SHP77 treated with DMSO at 0.1 percent for 48 hours (cell line): Measurements from ENCODE around the gene NUDT14.

Experiments used
- DNase-seq: peaks from one replicate; lab custom pipeline; 2025; lab: John Stamatoyannopoulos, UW

NUDT14 gene

DNA sequence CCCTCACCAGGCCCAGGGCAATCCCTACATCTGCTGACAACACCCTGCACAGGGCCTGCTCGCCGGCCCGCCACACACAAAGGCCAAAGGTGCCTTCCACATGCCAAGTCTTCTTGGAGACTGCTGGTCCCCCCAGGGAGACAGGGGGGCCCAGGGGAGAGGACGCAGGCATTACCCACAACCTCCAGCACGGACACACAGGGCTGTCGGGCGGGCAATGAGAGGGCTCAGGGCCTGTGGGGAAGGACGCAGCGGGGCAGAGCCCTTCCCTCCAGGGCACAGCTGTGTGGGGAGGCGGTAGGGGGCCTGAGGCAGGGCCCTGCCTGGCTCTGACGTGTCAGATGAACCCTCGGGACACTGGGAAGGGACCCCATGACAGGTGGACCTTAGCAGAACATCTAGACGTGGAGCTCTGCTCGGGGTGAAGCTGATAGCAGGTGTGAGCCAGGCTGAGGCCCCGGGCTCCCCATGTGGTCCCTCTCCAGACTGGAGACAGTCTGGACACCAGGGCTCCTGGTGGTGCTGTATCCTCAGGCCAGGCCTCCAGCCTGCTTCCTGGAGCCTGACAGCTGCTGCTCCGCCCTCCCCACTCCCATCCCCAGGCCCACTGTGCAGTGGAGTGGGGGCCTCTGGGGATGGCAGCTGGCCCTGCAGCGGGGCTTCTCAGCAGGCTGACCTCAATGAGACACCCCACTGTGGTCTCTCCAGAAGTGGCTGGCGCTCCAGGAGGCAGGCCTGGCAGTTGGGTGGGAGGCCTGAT lies 31.6 kb upstream of the NUDT14 start:
- DNase-seq = no peak

DNA sequence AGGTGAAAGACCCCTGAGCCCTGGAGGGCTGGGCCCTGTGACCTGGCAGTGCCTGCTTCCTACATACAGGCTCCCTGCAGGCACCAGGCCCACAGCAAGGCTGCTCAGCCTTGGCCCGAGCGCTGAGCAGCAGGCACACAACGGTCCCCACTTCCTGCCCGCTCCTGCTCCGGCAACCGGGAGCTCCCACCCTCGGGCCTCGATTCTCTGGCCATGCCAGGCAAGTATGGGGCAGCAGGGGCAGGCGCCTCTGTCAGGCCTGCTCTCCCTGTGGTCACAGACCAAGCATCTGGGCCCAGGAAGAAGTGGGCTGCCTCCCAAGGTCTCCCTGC lies 30.6 kb upstream of the NUDT14 start:
- DNase-seq = no peak

DNA sequence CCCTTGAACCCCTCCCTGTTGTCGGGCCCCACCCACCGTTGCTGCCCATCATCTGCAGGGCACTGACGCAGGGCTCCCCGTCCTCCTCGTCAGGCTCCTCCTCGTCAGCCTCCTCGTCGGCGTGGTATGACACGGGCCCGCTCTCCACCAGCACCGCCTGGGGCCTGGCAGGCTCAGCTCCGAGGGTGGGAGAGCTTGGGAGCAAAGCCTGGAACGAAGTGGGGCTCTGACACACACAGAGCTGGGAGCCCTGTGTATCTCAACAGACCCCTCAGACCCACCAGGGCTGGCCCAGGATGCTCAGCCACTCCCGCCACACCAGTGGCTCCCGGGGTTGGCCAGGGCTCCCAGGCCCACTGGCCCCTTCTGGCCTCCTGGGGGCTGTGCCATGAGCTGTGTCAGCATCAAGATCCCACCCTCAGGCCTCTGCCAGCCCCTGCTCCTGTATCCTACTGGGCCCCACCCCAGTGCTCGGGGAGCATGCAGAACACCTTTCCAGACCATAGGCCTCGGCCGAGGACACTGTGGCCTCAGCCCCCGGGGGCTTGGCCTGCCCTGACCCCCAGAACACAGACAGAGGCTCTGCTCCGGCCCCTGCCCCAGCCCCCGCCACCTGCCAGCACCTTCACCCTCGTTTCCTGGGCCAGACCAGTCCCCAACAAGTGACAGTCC lies 30.1 kb upstream of the NUDT14 start:
- no peak for DNase-seq

DNA sequence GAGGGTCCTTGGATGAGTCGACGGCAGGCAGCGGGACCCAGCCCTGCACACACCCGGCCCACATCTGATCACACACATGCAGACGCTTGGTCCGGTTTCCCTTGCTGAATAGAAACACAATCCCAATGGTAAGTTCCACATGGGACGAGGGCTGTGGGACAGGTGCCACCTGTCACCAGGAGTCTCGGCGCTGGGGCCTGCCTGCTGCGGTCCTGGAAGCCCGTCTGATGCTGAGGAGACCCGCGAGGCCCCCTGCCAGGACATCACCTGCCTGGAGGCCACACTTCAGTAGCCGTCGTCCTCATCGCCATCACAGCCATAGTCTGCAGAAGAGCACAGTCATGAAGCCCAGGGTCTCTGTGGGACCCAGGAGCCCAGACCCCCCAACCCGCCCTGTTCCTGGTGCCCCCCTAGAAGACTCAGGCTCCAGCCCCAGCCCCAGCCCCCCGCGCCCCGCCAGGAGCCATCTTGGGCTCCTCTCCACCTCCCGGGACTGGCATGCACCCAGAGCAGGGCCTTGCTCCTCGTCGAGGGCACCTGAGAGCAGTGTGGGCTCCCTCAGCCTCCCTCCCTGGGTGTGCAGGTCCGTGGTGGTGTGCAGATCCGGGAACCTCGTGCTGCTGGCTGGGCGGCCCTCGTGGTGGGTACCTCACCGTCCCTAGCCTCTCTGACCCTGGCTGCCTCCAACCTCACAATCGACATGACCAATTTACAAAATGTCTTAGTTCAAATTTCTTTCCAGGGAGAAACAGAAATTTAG lies 29.3 kb upstream of the NUDT14 start:
- DNase-seq = no peak

DNA sequence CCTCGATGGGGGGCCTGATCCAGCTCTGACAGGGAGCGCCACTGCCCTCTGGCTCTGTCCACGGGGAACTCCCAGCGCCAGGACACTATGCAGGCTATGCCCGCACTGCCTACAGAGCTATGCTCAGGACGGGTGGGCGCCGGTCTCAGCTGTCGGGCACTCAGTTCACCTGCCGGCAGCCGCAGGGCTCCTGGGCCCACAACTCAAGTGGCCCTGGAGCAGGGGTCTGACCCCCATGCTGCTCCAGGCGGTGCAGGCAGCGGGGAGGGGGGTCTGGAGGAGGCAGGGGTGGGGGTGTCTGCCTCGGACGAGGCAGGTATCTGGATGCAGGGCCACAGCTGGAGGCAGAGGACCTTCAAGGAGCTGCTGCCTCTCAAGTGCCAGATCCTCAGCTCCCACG lies 28.5 kb upstream of the NUDT14 start:
- DNase-seq = no peak

DNA sequence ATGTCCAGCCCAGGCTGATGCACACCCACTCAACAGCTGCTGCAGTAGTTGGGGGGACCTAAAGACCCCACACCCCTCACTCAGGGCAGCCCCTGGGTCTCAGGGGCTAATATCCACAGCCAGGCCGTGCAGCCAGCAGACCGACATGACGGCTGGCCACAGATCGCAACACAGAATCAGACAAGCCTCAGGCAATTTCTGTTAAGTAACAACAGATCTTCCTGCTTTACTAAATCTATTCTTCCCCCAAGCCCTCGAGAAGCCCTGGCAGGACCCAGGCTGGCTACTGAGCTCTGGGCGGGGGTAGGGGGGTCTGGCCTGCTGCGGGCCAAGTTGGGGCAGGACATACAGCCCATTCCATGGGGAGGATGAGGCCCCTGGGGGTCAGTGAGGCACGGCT lies 28.0 kb upstream of the NUDT14 start:
- no peak for DNase-seq

DNA sequence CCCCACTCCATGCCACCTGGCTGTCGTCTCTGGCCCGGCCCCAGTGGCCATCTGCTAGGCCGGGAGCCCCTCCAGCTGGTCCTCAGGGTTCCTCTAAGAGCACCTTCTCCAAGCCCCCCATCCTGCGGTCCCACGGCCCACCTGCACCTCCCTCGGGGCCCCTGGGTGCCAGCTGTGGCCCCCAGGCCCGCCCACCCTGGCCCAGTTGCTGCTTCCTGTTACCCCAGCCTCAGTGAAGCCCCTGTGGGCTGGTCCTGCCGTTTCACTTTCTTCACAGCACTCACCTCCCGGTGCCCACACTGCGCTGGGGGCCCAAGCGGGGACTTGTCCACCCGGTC lies 27.6 kb upstream of the NUDT14 start:
- no peak for DNase-seq

DNA sequence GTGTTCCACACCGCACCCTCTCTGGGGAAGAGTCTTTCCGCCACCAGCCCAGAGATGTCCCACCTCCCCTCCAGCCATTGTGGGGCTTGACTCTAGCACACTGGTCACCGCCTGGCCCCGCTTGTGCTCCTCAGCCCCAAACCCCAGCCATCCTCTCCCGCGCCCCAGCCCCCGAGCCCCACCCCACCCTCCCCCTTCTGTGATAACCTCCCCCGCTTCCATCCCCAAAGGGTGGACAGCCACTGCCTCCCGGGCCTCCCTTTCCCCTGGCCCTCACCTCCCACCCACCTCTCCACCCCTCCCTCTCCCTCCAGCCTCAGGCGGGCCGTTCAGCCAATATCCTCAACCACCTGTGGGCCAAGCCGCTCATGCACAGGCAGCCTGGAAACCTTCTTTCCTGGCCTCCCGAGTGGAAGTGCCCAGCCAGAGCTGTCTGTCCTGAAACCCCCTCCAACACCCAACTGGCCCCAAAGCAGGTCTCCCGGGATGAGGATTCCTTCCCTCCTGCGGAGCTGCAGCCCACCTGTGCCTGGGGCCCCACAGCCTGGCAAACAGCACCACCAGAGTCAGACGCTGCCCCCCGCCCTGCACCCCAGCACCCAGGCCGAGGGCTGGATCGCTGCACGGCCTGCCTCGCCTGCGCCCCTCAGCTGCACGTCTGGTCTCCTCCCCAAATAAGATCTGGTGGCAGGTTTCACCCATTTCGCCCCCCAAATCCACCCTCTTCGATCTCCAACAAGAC lies 27.1 kb upstream of the NUDT14 start:
- no peak for DNase-seq

DNA sequence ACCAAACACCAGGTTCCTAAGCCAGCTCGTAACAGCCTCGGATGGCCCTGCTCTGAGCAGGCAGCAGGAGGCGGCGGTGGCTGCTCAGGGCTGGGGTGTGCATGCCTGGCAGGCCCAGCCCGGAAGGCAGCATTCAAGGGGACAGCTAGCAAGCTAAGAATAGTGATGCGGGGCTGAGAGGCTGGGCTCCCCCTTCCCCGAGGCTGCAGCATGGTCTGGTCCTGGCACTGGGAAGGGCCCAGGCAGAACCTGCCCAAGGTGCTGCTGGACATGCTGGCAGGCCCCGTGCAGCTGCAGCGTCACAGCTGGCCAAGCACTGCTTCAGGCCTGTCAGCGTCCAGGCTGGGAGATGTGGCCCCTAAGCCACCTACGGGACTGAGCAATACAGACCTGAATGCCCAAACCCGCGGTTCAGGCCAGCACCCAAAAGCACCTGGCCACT lies 26.4 kb upstream of the NUDT14 start:
- no peak for DNase-seq

DNA sequence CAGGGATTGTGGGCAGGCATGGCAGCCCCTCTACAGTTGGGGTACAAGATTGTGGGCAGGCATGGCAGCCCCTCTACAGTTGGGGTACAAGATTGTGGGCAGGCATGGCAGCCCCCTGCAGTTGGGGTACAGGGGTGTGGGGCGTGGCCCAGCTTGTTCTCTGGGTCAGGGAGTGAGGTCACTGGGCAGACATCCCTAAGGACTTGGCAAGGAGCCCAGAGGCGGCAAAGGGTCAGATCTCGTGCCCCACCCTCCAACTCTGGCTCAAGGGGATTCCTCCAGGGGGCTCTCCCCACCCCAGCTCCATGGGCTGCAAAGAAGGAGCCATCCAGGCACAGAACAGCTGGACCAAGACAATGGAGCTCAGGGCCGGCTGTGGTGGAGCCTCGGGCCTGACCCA lies 25.8 kb upstream of the NUDT14 start:
- DNase-seq = no peak

DNA sequence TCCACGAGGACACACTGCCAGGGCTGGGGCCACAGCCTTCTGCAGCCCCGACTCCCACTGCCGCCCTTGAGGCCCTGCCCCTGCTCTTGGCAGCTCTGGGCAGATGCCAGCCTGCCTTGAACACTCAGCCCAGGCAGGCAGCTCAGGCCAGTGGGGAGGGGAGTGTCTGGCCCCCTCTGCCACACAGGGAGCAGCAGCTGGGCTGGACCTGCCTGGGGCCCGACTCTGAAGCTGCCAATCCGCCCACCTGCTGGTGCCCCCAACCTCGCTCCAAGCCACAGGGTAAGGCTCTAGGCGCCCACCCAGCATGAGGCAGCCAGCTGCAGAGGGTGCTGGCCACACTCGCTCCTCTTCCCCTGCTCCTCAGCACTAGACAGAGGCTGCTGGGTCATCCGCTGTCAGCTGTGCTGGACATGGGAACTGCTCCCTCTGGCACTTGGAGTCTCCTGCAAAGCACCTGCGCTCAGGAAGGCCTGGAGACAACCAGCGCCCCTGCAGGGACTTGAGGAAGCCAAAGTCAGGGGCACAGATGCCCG lies 24.6 kb upstream of the NUDT14 start:
- DNase-seq = no peak

DNA sequence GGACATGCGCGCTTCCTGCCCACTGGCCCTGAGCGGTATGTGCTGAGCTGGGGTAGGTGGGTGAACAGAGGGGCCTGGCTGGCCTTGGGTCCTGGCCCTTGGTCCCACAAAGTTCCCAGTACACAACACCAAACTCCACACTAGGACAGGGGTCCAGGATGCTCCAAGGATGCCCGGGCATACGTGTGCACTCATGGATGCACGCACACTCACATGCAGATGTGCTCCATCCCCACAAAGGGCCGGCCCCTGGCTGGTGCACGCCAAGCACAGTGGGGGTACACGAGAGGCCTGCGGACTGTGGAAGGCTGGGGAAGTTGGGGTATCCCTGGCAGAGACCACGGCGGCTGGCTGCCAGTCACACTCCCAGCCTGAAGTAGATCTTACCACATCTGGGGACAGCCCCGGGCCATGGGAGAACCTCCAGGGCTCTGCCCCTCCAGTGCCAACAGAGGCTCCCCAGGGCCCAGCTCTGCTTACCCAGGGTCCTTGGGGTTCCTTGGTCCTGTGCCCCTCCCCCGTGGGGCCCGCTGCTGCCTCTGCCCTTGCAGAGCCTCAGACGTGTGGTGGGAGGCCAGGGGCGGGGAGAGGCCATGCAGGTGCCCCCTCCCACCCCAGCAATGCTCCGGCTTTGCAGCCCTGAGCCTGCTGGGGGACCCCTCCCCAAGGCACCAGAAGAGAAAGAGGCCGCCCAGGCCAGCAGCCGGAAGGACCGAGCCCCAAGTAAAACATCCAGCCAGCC lies 24.0 kb upstream of the NUDT14 start:
- no peak for DNase-seq

DNA sequence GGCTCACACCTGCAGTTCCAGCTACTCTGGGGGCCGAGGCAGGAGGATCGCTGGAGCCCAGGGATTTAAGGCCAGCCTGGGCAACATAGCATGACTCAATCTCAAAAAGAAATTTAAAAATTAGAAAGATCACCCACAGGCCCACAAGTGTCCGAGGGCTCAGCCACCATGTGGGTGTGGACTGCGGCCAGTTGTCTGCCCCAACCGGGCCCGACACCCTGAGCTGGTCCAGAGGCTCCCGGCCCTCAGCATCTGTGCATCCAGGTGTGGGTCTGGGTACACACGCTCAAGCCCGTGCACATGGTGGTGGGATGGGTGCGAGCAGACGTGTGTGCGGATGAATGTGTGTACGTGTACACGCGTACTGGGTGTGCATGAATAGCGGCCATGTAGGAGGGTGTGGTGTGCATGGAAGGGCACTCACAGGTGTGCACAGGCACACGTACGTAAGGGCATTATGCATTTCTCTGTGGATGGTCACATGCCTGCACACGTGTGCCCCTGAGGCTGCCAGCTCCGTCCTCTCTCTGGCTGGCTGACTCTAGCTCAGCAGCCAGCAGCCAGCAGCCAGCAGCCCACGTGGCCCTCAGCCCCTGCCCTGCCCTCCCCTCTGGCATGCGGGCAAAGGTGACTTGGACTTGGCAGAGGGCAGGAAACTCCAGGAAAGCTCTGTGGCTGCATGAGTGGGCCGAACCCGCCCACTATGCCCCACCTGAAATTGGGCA lies 23.3 kb upstream of the NUDT14 start:
- no peak for DNase-seq

DNA sequence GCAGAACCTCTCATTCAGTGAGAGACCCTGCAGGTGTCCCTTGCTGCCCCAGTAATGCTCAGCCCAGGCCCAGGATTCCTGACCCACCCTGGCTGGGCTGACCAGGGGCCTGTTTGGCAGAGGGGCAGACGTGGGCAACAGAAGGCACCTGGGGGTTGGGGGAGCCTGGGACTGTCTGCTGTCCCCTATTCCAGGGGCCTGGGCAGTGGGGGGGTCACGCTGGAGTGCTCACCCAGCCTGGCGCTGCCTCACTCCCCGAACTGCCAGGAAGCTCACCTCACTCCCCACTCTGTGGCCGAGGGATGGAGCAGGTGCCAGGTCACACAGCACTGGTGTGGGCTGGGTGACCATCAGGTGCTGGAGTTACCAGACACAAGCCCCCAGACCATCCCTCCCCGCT lies 22.6 kb upstream of the NUDT14 start:
- DNase-seq = no peak

DNA sequence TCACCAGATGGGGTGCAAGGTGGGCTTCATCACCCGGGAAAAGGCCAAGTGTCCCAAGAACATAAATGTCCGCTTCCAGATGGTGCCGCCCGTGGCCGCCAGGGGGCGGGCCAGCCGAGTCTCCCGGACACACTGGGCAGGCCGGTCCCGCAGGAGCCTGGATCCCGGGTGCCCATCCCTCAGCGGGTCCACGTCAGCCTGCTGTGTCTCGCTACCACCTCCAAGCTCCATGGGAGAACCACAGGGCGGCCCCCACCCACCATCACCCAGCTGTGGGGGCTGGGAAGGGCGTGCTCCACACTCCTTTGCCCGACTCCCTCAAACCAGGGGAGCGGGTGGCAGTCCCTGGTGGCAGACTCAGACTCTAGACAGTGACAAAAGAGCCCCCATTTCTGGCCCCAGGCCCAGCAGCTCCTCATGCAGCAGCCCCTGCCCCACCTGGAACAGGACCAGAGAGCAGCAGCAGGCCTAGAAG lies 22.0 kb upstream of the NUDT14 start:
- DNase-seq = no peak

DNA sequence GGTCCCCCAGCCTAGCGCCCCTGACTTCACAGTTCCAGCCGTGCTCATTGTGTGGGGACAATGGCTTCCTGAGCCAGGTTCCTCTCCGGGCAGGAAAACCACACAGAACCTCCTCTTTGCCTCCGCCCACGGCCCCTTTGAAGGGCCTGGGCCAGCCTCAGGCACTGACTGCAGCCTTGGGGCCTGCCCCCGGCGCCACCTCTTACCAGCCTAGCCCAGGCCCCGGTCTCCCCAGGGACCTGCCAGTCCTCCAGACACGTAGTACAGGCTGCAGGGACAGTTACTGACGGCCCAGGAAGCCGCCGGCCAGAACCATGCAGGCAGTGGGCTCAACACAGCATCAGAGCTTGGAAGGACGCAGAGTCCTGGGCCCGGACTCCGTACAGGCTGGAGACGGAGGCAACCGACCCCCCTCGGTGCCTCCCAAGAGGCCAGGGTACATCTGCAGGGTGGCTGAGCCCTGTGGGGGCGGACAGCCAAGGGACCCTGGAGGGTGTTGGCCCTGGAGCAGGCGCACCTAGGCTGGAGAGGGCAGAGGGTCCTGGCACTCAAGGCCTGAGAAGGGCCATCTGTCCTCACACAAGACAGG lies 20.9 kb upstream of the NUDT14 start:
- no peak for DNase-seq

DNA sequence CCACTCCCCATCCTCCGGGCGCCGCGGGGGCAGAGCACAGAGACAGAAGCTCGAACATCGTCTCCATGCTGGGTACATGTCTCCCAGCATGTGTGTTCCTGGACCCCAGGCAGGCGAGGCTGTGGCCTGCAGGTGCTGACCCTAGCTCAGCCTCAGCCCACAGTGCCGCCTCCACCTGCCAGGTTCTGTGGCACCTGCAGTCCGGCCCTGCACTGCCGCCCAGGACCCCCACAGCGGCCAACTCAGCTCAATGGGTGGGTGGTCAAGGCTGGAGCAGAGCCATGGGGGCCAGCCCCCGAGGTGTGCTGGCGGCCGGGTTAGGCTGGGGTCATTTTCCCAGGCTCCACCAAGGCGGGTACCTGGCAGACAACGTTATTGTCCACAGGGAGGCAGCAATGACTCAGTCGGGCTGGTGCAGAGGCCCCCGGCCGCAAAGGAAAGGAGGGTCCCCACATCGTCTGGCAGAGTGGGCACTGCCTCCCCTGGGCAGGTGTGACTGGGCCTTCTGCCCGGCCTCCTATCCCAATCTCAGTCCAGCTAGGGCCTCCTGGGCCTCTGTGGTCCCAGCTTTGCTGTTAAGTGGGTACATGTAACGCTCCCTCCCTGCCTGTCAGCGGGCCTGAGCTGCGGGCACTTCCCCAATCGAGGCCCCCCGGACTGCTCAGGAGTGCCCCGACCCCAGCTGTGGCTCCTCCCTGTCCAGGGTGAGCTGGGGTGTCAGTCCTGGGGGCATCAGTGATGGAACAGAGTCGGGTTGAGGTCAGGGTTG lies 20.2 kb upstream of the NUDT14 start:
- DNase-seq = no peak

DNA sequence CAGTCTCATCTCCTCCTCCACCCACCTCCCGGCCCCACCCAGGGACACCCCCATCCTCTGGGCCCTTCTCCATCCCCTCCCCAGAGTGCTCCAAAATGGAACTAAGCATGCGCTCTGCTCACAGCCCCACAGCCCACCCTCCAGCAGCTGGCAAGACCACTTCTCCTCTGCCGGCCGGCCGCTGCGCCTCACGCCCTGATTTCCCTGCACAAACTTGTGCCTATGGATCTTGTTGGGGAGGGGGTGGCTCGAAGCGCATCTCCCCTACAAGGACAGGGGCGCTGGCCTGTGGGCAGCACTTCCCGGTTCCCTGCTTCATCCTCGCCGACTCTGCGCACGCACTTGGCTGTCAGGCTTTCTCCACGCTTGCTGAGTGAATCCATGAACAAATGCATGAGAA lies 19.5 kb upstream of the NUDT14 start:
- DNase-seq = no peak

DNA sequence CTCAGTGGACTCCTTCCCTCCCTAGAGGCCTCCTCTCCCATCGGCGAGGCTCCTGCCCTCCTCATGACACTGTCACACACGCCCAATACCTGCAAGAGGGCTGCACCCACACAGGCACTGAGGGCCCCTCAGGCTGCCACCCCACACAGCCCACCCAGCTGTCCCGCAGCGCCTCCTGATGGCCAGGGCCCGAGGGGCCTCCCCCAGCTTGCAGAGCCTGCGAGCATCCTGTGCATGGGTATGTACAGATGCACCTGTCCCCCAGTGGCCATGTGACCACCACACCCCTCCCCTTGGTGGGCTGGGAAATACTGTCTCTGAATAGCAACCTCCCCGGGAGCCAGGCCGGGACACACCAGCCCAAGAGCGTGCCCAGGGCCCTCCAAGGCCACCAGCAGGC lies 19.0 kb upstream of the NUDT14 start:
- DNase-seq = no peak

DNA sequence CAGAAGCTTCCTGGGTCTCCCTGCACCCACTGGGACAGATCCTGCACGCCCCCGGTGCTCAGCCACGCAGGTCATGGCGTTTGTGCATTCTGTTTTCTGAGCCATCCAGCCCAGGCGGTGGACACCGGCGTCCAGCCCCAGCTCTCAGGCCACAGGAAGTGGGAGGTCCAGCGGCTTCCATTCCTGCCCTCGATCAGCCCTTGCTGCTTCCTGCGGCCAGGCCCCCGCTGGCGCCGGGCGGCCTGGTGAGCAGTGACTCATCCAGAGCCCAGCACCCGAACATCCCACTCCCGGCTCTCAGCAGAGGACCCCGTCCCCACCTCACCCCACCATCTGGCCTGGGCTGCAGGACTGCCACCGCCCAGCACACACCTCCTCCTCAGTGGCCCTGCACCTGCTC lies 18.0 kb upstream of the NUDT14 start:
- DNase-seq = no peak
